SK-N-SH treated with all-trans-retinoic acid at 6 μM for 48 hours (cell line): ENCODE data around the gene CMTM3.

Experiments used
- ATAC-seq: fragments of 200-7000 bp; cut with Tn5 transposase; 3 replicates; pipeline ENCODE4 v1.9.1; 2020; ENCODE audit warnings: mild to moderate bottlenecking, moderate library complexity
- ARNTL ChIP-seq: fragments of 450-650 bp; formaldehyde crosslinking; IDR thresholded peaks from 2 replicates; pipeline ENCODE4 v1.5.0; 2020; ENCODE audit warnings: low read depth, mild to moderate bottlenecking, moderate library complexity, borderline replicate concordance
- BACH2 ChIP-seq: fragments of 250-450 bp; sonication (Bioruptor Pico); IDR thresholded peaks from 2 replicates; pipeline ENCODE4 v1.9.0; 2021; ENCODE audit warnings: mild to moderate bottlenecking, borderline replicate concordance
- CSDC2 ChIP-seq: fragments of 250-450 bp; sonication (Bioruptor Pico); IDR thresholded peaks from 2 replicates; pipeline ENCODE4 v1.5.0; 2020; ENCODE audit warnings: mild to moderate bottlenecking, moderate library complexity
- ESRRG ChIP-seq: fragments of 250-450 bp; sonication (Bioruptor Pico); IDR thresholded peaks from 2 replicates; pipeline ENCODE4 v1.6.1; 2021; ENCODE audit warnings: mild to moderate bottlenecking
- ISL1 ChIP-seq: fragments of 250-450 bp; sonication (Bioruptor Pico); IDR thresholded peaks from 2 replicates; pipeline ENCODE4 v2.1.2; 2022; ENCODE audit warnings: mild to moderate bottlenecking, moderate library complexity
- OSR1 ChIP-seq: fragments of 250-450 bp; sonication (Bioruptor Pico); IDR thresholded peaks from 2 replicates; pipeline ENCODE4 v1.8.0; 2022; ENCODE audit warnings: moderate library complexity, mild to moderate bottlenecking, inconsistent platforms
- PPARA ChIP-seq: fragments of 250-450 bp; sonication (Bioruptor Pico); IDR thresholded peaks from 2 replicates; pipeline ENCODE4 v1.5.0; 2020; ENCODE audit warnings: mild to moderate bottlenecking, borderline replicate concordance
- RARB ChIP-seq: fragments of 250-450 bp; sonication (Bioruptor Pico); IDR thresholded peaks from 2 replicates; pipeline ENCODE4 v1.8.0; 2021; ENCODE audit warnings: mild to moderate bottlenecking, moderate library complexity
- SNAI2 ChIP-seq: fragments of 250-450 bp; sonication (Bioruptor Pico); IDR thresholded peaks from 2 replicates; pipeline ENCODE4 v1.5.0; 2020; ENCODE audit warnings: mild to moderate bottlenecking, moderate library complexity
- TCF4 ChIP-seq: fragments of 250-450 bp; sonication (Bioruptor Pico); IDR thresholded peaks from 2 replicates; pipeline ENCODE4 v1.8.0; 2021; ENCODE audit warnings: mild to moderate bottlenecking, moderate library complexity, borderline replicate concordance
- TOX ChIP-seq: fragments of 250-450 bp; sonication (Bioruptor Pico); IDR thresholded peaks from 2 replicates; pipeline ENCODE4 v1.8.0; 2021; ENCODE audit warnings: mild to moderate bottlenecking, moderate library complexity, borderline replicate concordance
- ZC3H10 ChIP-seq: fragments of 250-450 bp; sonication (Bioruptor Pico); IDR thresholded peaks from 2 replicates; pipeline ENCODE4 v1.5.1; 2021; ENCODE audit warnings: mild to moderate bottlenecking, moderate library complexity
- ZFP3 ChIP-seq: fragments of 250-450 bp; sonication (Bioruptor Pico); IDR thresholded peaks from 2 replicates; pipeline ENCODE4 v1.5.0; 2020; ENCODE audit warnings: mild to moderate bottlenecking, moderate library complexity
- ZFP30 ChIP-seq: fragments of 450-650 bp; formaldehyde crosslinking; IDR thresholded peaks from 2 replicates; pipeline ENCODE4 v1.5.0; 2022; ENCODE audit warnings: mild to moderate bottlenecking, moderate library complexity
- ZNF565 ChIP-seq: fragments of 450-650 bp; formaldehyde crosslinking; conservative IDR thresholded peaks from 2 replicates; pipeline ENCODE4 v1.5.0; 2020; ENCODE audit warnings: low read depth, mild to moderate bottlenecking, moderate library complexity
- ZNF8 ChIP-seq: fragments of 450-650 bp; formaldehyde crosslinking; IDR thresholded peaks from 2 replicates; pipeline ENCODE4 v1.5.0; 2020; ENCODE audit warnings: mild to moderate bottlenecking, moderate library complexity
- TF ChIP-seq, protein P1 (sequence below): fragments of 250-450 bp; sonication (Bioruptor Pico); IDR thresholded peaks from 2 replicates; pipeline ENCODE4 v1.8.0; 2021; ENCODE audit warnings: low read depth, mild to moderate bottlenecking, moderate library complexity, borderline replicate concordance
- TF ChIP-seq, protein P2 (sequence below): fragments of 250-450 bp; sonication (Bioruptor Pico); IDR thresholded peaks from 2 replicates; pipeline ENCODE4 v1.5.0; 2020; ENCODE audit warnings: mild to moderate bottlenecking, moderate library complexity
- TF ChIP-seq, protein P3 (sequence below): fragments of 250-450 bp; sonication (Bioruptor Pico); IDR thresholded peaks from 2 replicates; pipeline ENCODE4 v1.5.1; 2020; ENCODE audit warnings: low read depth, mild to moderate bottlenecking, moderate library complexity
- TF ChIP-seq, protein P4 (sequence below): fragments of 250-450 bp; sonication (Bioruptor Pico); IDR thresholded peaks from 2 replicates; pipeline ENCODE4 v1.5.1; 2021; ENCODE audit warnings: mild to moderate bottlenecking, moderate library complexity

CMTM3 gene

DNA sequence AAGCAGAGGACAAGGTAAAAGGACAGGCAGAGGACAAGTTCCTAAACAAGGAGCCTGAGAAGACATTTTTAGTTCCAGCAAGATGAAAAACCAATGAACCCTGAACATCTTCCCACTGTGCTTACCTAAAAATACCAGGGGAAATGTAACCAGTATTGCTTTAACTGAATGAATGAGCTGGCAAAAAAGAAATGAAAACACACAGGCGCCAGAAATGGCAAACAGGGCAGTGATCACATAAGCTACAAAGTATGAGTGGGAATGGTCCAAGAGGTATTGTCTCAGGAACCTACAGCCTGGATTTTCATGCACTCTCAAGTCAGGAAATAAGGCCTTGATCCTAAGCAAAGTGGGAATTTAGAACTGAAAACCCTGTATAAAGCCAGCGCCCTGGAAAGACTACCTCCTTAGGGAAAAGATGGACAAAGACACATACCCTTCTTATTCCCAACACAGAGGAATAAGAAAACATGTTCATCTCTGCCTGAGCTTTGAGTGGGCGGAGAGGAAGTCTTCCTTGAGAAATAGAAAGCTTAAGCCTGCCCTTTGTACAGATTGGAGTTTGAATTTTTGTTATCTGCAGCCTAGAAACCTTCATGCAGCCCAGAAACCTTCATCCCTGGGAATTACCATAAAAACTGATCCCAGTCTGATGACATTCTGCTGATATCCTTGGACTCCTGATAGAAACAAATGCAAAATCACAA, 23.1 kb upstream of the CMTM3 start:
- no peak; the same call in 2 of the 3 replicates for ATAC-seq
- TF ChIP-seq BACH2 (CRISPR knock-in tag), result no peak
- TF ChIP-seq ZNF8, result no peak
- TF ChIP-seq ZNF565 (CRISPR knock-in tag), result no peak
- TF ChIP-seq ZFP30 (CRISPR knock-in tag), result no peak
- TF ChIP-seq, protein P1, sequence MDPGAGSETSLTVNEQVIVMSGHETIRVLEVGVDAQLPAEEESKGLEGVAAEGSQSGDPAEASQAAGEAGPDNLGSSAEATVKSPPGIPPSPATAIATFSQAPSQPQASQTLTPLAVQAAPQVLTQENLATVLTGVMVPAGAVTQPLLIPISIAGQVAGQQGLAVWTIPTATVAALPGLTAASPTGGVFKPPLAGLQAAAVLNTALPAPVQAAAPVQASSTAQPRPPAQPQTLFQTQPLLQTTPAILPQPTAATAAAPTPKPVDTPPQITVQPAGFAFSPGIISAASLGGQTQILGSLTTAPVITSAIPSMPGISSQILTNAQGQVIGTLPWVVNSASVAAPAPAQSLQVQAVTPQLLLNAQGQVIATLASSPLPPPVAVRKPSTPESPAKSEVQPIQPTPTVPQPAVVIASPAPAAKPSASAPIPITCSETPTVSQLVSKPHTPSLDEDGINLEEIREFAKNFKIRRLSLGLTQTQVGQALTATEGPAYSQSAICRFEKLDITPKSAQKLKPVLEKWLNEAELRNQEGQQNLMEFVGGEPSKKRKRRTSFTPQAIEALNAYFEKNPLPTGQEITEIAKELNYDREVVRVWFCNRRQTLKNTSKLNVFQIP (CRISPR knock-in tag), result no peak
- TF ChIP-seq CSDC2, result no peak
- TF ChIP-seq RARB (CRISPR knock-in tag), result no peak
- TF ChIP-seq, protein P2, sequence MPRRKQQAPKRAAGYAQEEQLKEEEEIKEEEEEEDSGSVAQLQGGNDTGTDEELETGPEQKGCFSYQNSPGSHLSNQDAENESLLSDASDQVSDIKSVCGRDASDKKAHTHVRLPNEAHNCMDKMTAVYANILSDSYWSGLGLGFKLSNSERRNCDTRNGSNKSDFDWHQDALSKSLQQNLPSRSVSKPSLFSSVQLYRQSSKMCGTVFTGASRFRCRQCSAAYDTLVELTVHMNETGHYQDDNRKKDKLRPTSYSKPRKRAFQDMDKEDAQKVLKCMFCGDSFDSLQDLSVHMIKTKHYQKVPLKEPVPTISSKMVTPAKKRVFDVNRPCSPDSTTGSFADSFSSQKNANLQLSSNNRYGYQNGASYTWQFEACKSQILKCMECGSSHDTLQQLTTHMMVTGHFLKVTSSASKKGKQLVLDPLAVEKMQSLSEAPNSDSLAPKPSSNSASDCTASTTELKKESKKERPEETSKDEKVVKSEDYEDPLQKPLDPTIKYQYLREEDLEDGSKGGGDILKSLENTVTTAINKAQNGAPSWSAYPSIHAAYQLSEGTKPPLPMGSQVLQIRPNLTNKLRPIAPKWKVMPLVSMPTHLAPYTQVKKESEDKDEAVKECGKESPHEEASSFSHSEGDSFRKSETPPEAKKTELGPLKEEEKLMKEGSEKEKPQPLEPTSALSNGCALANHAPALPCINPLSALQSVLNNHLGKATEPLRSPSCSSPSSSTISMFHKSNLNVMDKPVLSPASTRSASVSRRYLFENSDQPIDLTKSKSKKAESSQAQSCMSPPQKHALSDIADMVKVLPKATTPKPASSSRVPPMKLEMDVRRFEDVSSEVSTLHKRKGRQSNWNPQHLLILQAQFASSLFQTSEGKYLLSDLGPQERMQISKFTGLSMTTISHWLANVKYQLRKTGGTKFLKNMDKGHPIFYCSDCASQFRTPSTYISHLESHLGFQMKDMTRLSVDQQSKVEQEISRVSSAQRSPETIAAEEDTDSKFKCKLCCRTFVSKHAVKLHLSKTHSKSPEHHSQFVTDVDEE, result no peak
- no peak for TF ChIP-seq TOX
- no peak for TF ChIP-seq ESRRG (CRISPR knock-in tag)
- no peak for TF ChIP-seq ZC3H10
- TF ChIP-seq TCF4 (CRISPR knock-in tag), result no peak
- TF ChIP-seq ISL1 (CRISPR knock-in tag), result no peak
- TF ChIP-seq SNAI2 (CRISPR knock-in tag), result no peak
- TF ChIP-seq, protein P3, sequence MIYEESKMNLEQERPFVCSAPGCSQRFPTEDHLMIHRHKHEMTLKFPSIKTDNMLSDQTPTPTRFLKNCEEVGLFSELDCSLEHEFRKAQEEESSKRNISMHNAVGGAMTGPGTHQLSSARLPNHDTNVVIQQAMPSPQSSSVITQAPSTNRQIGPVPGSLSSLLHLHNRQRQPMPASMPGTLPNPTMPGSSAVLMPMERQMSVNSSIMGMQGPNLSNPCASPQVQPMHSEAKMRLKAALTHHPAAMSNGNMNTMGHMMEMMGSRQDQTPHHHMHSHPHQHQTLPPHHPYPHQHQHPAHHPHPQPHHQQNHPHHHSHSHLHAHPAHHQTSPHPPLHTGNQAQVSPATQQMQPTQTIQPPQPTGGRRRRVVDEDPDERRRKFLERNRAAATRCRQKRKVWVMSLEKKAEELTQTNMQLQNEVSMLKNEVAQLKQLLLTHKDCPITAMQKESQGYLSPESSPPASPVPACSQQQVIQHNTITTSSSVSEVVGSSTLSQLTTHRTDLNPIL, result no peak

DNA sequence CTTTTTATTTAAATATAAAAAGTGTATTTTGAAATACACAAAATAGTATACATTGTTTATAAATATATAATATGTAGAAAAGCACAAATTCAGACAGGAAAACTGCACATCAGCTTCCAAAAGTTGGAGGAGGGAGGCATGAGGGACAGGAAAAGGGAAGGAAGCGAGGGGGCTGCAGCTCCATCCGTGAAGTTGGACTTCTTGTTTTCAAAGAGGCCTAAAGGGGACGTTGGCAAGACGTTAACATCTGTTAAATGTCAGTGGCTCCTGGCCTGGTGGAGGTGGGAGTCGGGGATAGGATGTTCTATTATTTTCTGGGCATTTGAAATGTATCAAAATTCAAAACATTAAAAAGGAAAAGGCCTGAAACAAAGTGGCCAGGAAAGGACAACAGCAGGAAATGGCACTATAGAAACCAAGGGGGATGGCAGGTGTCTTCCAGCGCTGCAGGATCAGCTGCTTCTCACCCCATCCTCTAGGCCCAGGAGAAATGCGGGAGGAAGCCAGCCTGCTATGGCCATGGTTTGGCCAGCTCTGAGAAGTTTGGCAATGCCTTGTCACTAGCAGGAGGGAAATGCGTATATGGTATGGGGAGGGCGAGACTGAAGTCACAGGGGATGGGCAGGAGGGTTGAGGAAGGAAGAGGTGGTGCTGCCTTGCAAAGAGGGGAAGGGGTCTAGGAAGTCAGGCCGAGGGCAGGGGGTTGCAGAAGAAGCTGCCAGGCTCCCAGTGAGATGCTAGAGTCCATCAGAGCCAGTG, 18.8 kb upstream of the CMTM3 start:
- ATAC-seq, result no peak
- TF ChIP-seq ZFP3 (CRISPR knock-in tag) (no peak), ZFP30 (CRISPR knock-in tag) (no peak), PPARA (CRISPR knock-in tag) (no peak), ESRRG (CRISPR knock-in tag) (no peak), TCF4 (CRISPR knock-in tag) (no peak), BACH2 (CRISPR knock-in tag) (no peak), TOX (no peak), ARNTL (CRISPR knock-in tag) (no peak)

DNA sequence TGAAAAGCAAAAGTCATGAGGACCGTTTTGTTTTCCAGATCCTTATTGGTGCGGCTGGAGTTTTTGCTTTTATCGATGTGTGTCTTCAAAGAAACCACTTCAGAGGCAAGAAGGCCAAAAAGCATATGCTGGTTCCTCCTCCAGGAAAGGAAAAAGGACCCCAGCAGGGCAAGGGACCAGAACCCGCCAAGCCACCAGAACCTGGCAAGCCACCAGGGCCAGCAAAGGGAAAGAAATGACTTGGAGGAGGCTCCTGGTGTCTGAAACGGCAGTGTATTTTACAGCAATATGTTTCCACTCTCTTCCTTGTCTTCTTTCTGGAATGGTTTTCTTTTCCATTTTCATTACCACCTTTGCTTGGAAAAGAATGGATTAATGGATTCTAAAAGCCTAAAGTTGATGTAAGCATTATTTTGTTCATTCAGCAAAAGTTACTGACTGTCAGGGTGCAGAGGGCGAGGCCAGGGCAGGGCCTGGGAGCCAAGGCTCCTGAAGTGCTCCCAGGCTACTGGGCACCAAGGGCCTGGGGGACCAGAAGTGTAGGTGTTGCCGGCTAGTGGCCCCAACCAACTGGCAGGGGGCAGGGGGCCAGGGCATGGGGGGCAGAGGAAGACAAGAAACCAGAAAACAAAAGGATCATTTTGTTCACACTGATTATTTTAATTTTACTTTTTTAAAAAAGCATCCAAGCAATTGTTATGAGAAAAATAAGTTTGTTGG, 16.5 kb upstream of the CMTM3 start:
- no peak for ATAC-seq
- TF ChIP-seq ZFP30 (CRISPR knock-in tag) (no peak), BACH2 (CRISPR knock-in tag) (no peak), TOX (no peak), ARNTL (CRISPR knock-in tag) (no peak), RARB (CRISPR knock-in tag) (no peak), SNAI2 (CRISPR knock-in tag) (no peak), ZNF565 (CRISPR knock-in tag) (no peak), OSR1 (CRISPR knock-in tag) (no peak), ZC3H10 (no peak)
- TF ChIP-seq, protein P4, sequence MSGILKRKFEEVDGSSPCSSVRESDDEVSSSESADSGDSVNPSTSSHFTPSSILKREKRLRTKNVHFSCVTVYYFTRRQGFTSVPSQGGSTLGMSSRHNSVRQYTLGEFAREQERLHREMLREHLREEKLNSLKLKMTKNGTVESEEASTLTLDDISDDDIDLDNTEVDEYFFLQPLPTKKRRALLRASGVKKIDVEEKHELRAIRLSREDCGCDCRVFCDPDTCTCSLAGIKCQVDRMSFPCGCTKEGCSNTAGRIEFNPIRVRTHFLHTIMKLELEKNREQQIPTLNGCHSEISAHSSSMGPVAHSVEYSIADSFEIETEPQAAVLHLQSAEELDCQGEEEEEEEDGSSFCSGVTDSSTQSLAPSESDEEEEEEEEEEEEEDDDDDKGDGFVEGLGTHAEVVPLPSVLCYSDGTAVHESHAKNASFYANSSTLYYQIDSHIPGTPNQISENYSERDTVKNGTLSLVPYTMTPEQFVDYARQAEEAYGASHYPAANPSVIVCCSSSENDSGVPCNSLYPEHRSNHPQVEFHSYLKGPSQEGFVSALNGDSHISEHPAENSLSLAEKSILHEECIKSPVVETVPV (CRISPR knock-in tag), result no peak
- TF ChIP-seq, protein P2, result no peak
- TF ChIP-seq, protein P3, result no peak
